HEK293 (cell line): ENCODE results near the gene ERBB2.

Experiments used
- MYNN ChIP-seq: fragments of 450-650 bp; formaldehyde crosslinking; IDR thresholded peaks from 2 replicates; pipeline ENCODE4 v1.5.1; 2016; ENCODE audit warnings: missing biosample characterization, missing genetic modification characterization, borderline replicate concordance
- ZBTB7A ChIP-seq: fragments of 450-650 bp; formaldehyde crosslinking; IDR thresholded peaks from 2 replicates; pipeline ENCODE4 v1.5.1; 2016; ENCODE audit warnings: low read depth, missing biosample characterization, missing genetic modification characterization
- ZNF121 ChIP-seq: fragments of 450-650 bp; formaldehyde crosslinking; IDR thresholded peaks from 2 replicates; pipeline ENCODE4 v1.5.1; 2016; ENCODE audit warnings: missing biosample characterization, missing genetic modification characterization
- ZNF2 ChIP-seq: fragments of 450-650 bp; formaldehyde crosslinking; IDR thresholded peaks from 2 replicates; pipeline ENCODE4 v1.5.1; 2016; ENCODE audit warnings: missing biosample characterization, missing genetic modification characterization
- ZNF274 ChIP-seq, 2 experiments: fragments of 200-500 bp in 1 of 2; fragments of 450-650 bp in 1 of 2; sonication (Bioruptor generic) in 1 of 2; formaldehyde crosslinking in 1 of 2; IDR thresholded peaks; 2 replicates each; pipeline versions ENCODE4 v1.5.1 to v1.6.1; 2014 to 2016; ENCODE audit warnings: borderline replicate concordance in 1 of 2, inconsistent platforms in 1 of 2, low read length in 1 of 2, missing biosample characterization in 1 of 2, missing genetic modification characterization in 1 of 2
- ZNF610 ChIP-seq: fragments of 450-650 bp; formaldehyde crosslinking; IDR thresholded peaks from 2 replicates; pipeline ENCODE4 v1.5.1; 2016; ENCODE audit warnings: missing biosample characterization, missing genetic modification characterization, borderline replicate concordance
- TF ChIP-seq, protein P1 (sequence below): fragments of 450-650 bp; formaldehyde crosslinking; IDR thresholded peaks from 2 replicates; pipeline ENCODE4 v1.5.1; 2016; ENCODE audit warnings: missing biosample characterization, missing genetic modification characterization
- TF ChIP-seq, protein P2 (sequence below): fragments of 450-650 bp; IDR thresholded peaks from 2 replicates; pipeline ENCODE4 v1.5.1; 2018; ENCODE audit warnings: missing biosample characterization, mild to moderate bottlenecking, missing genetic modification characterization
- TF ChIP-seq, protein P3 (sequence below): fragments of 450-650 bp; formaldehyde crosslinking; IDR thresholded peaks from 2 replicates; pipeline ENCODE4; 2016; ENCODE audit warnings: missing biosample characterization, missing genetic modification characterization

DNA sequence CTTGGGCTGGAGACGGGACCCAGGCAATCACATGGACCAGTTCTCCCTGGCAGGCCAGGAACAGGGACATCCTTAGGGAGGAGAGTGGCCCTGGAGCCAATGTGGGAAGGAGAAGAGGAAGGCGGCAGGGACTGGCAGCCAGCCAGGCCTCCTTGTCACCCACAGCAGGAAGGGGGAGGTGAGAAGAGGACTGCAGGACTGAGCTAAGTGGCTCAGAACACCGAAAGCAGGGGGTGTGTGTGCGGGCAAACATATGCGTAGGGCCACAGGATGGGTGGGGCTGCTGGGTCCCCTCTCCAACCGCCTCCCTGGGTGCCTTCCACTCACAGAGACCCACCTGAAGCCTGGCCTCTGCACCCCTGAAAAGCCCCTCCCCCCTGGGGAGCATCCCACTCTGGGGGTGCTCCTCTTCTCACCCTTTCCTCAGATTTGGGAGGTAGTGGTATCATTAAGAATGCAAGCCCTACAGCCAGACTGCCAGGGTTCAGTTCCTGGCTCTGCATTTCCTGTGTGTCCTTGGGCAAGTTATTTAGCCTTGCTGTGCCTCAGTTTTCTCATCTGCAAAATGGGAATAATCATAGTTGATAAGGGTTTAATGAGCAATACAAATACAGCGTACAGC is 23.6 kb upstream of the ERBB2 start:
- no peak for TF ChIP-seq ZNF610
- TF ChIP-seq, protein P1, sequence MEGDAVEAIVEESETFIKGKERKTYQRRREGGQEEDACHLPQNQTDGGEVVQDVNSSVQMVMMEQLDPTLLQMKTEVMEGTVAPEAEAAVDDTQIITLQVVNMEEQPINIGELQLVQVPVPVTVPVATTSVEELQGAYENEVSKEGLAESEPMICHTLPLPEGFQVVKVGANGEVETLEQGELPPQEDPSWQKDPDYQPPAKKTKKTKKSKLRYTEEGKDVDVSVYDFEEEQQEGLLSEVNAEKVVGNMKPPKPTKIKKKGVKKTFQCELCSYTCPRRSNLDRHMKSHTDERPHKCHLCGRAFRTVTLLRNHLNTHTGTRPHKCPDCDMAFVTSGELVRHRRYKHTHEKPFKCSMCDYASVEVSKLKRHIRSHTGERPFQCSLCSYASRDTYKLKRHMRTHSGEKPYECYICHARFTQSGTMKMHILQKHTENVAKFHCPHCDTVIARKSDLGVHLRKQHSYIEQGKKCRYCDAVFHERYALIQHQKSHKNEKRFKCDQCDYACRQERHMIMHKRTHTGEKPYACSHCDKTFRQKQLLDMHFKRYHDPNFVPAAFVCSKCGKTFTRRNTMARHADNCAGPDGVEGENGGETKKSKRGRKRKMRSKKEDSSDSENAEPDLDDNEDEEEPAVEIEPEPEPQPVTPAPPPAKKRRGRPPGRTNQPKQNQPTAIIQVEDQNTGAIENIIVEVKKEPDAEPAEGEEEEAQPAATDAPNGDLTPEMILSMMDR = no peak
- TF ChIP-seq ZBTB7A (tag by site-specific recombination) = no peak
- TF ChIP-seq ZNF274 (IDR thresholded peaks at IDR 0.05; ENCODE audit: low read length) = no peak
- TF ChIP-seq ZNF274 (tag by site-specific recombination; IDR thresholded peaks at IDR 0.05; ENCODE audit: borderline replicate concordance) = no peak
- TF ChIP-seq, protein P2, sequence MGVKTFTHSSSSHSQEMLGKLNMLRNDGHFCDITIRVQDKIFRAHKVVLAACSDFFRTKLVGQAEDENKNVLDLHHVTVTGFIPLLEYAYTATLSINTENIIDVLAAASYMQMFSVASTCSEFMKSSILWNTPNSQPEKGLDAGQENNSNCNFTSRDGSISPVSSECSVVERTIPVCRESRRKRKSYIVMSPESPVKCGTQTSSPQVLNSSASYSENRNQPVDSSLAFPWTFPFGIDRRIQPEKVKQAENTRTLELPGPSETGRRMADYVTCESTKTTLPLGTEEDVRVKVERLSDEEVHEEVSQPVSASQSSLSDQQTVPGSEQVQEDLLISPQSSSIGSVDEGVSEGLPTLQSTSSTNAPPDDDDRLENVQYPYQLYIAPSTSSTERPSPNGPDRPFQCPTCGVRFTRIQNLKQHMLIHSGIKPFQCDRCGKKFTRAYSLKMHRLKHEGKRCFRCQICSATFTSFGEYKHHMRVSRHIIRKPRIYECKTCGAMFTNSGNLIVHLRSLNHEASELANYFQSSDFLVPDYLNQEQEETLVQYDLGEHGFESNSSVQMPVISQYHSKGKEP (tag by site-specific recombination) = no peak
- no peak for TF ChIP-seq ZNF121 (tag by site-specific recombination)
- no peak for TF ChIP-seq ZNF2 (tag by site-specific recombination)
- TF ChIP-seq MYNN (tag by site-specific recombination) = no peak
- TF ChIP-seq, protein P3, sequence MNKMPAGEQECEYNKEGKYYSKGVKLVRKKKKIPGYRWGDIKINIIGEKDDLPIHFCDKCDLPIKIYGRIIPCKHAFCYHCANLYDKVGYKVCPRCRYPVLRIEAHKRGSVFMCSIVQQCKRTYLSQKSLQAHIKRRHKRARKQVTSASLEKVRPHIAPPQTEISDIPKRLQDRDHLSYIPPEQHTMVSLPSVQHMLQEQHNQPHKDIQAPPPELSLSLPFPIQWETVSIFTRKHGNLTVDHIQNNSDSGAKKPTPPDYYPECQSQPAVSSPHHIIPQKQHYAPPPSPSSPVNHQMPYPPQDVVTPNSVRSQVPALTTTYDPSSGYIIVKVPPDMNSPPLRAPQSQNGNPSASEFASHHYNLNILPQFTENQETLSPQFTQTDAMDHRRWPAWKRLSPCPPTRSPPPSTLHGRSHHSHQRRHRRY (tag by site-specific recombination) = no peak
